Superior temporal gyrus (tissue), 1 donor: ENCODE measurements around the gene C21orf58.

Experiments used
- DNase-seq: peaks from one replicate; pipeline ENCODE4 v3.0.0-alpha.2; 2016; ENCODE audit errors: extremely low spot score

C21orf58 gene

DNA sequence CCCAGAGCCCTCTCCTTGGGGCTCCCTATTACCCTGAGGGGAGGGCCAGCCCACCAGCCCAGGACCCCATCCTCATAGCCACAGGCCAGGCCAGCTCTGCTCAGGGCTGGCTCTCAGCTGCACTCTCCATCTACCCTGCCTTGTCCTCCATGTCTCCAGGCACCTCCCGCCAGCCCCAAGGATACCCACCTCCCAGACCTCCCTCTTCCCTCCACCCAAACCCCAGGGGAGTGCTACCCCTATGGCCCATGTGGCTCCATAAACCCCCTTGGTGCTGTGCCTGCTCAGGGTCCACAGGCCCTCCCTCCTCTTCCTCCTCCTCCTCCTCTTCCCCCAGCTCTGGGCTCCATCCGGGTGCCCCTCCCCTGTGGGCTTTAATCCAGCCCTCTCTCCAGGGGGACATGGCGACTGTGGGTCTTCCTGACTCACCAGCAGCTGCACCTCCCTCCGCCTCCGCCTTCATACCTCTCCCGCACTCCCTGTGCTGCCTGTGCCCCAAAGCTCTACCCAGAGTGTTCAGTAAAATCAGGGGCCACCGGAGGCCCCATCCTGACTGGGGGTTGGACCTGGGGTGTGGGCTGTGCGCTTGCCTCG lies 28.4 kb downstream of the C21orf58 start:
- no peak for DNase-seq

DNA sequence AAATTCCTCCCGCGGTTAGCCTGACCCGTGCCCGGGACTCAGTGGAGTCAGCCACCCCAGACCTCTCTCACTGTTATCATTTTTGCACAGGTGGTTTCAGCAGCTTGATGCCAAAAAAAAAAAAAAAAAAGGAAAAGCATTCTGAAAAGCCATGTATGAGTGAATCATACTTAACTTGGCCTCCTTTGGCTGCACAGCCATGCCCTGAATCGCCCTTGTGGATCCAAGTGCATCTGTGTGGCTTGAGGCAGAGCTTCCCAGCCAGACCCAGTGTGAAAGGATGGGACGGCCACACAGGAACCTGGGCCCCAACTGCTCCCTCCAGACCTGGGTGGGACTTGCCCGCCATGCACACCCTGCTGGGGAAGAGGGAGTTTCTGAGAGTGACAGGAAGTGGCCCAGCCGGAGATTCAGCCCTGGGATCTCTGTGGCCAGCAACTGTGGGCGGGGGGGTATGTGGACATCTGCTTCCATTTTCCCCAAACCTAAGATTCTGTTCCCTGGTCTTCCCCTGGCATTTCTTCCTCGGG lies 29.0 kb downstream of the C21orf58 start:
- no peak for DNase-seq

DNA sequence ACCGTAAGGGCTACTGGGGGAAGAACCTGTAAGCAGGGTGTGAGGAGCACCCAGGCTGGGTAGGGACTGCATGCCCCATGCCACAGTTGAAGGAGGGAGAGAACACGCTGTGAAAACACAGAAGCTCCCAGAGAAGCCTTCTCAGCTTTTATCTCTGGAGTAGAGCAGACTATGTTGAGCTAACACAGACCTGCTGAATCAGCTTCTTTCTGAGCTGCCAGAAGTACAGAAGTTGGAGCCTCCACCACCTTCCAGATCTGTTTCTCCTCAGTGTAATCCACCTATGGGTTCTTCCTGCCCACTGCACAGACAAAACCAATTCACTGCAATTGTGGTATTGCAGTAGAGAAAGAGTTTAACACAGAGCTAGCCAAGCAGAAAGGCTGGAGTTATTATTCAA lies 32.1 kb downstream of the C21orf58 start:
- DNase-seq = no peak

DNA sequence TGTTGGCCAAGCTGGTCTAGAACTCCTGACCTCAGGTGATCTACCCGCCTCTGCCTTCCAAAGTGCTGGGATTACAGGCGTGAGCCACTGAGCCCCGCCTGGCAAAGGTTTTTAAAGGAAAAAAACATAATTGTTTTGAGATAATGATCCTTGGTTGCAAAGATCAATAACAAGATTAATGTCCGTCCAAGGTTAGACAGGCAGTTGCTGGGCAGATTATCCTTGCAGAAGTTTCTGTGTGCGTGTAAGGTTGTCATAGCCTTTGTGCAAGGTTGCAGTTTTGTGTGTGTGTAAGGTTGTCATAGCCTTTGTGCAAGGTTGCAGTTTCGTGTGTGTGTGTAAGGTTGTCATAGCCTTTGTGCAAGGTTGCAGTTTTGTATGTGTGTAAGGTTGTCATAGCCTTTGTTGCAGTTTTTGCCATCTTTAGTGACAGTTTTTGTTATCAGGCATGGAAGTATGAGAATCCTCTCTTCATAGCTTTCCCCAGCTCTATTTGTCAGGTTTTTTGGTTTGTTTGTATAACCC lies 34.0 kb downstream of the C21orf58 start:
- no peak for DNase-seq

DNA sequence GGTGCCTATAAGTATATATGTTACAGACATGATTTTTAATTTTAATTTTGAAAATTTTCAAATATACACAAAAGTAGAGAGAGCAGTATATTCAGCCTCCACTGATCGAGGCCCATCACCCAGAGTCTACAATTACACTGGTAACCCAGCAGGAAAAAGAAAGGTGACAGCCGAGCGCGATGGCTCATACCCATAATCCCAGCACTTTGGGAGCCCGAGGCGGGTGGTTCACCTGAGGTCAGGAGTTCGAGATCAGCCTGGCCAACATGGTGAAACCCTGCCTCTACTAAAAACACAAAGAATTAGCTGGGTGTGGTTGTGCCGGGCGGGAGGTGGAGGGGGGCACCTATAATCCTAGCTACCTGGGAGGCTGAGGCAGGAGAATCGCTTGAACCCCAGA lies 36.1 kb downstream of the C21orf58 start:
- DNase-seq = no peak

DNA sequence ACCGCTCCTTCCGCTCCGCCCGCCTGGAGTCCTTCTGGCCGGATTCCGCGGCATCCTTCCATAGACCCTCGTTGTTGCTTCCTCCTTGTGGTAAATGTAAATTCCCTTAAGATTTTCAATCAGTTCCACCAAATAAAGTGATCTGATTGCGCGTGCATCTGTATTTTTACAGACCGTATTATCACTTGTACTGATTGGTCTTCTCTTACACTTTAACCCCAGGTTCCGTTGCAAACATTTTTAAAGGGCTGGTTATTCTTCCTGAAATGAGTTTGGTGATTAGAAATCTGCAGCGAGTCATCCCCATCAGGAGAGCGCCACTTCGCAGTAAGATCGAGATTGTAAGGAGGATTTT lies 37.0 kb downstream of the C21orf58 start:
- peak; percentile 63 for DNase-seq

DNA sequence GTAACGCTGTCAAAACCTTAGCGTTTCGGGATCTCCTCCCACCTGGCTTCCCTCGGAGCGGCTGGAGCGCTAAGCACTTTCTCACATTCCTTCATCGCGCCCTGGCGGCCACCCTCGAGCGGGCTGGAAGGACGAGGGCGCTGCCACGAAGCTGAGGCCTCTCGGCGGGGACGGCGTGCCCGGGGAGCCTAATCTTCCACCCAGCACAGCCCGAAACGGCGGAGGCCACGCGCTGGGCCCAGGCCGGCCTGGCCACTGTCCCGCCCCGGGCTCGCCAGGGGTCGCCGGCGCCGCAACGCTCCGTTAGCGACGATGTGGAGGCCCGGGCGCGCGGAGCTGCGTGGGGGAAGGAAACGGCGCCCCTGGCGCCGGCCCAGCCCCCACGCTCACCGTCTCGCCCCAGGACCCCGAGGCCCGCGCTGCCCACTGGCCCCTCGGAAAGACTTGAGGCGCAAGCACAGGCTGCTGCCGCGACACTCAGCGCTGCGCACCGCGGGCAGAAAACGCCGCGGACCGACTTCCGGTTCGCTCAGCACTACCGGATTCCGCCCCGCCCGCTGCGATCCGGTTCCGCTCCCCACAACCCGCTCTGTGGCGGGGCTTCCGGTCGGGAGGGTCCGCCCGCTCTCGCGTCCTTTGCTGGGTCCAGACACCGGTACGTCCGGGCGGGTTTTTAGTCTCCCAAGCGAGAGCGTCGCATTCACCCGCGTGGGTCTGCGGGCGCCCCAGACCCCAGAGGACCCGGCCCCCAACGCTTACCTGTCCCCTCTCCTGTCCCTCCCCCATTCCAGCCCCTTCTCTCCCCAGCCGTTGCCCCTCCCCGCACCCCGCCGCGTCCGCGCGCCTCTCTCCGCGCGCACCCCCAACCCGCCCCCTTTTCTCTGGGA lies 37.7 kb downstream of the C21orf58 start, which contains the start of gene YBEY:
YBEY (plus strand) TSS at position 582 of the 887 bp plus-strand sequence. CDS start 572 bp downstream, outside the sequence.
- peak; percentile 92 for DNase-seq

DNA sequence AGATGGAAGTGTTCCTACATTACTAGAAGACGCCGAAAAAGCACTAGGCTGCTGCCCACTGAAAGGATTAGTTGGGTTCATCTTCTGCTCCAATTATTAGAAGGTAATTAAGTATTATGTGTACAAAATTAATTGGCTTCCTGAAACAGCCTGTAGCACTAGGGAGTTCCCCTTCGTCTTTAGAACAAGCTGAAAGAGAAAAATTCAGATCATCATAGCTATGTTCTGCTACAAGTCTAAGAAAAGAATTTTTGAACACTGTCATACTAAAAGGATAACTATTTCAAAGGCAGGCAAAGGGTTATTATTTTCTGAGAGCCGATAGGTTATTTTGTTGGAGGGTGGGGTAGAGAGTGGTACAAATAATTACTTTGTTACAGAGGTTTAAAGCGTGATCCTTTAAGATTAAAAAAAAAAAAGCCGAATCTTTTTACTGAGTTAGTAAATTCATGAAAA lies 38.4 kb downstream of the C21orf58 start, which contains the start of gene MCM3AP:
MCM3AP (minus strand) TSS at position 406 of the 456 bp plus-strand sequence; CDS start at position 81, 325 bp downstream.
- DNase-seq = no peak

DNA sequence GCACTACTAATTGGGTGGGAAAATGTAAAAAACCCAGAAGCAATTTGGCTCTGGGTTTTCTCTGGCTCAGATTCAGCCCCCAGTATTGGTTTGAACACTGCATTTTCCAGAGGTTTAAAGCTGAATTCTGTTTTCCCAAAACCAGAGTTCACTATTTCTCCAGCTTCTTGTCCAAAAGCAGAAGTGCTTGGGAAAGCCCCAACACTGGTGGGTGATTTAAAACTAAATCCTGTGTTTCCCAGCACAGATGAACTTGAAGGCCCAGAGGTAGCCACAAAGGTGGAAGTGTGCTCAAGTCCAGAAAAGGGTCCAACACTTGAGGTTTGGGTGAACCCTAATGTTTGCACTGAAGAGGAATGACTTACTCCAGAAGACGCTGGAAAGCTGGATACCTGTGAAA lies 38.9 kb downstream of the C21orf58 start:
- DNase-seq = no peak

DNA sequence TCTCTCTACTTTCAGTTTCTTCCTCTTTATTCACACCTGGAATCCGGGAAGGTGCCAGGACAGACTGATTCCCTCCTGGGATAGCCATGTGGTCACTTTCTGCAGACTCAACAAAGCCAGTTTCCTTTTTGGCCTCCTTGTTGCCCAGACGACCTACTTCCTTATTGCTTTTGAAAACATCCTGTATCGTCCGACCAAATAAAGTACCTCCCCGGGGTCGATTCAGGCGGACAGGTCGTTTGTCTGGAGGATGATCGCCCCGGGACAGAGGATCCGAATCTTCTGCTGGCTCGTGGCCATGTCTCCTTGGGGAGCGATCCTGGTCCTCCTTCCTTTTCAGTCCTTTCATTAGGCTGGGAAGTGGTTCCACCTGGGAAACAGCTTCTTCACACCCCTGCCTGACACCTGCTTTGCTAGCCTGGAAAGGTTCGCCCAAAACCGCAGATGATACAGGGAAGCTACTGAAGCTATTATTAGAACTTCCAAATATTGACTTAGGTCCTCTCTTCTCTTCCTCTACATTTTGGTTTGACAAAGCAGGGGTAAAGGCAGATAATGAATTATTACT lies 39.5 kb downstream of the C21orf58 start:
- DNase-seq = no peak

DNA sequence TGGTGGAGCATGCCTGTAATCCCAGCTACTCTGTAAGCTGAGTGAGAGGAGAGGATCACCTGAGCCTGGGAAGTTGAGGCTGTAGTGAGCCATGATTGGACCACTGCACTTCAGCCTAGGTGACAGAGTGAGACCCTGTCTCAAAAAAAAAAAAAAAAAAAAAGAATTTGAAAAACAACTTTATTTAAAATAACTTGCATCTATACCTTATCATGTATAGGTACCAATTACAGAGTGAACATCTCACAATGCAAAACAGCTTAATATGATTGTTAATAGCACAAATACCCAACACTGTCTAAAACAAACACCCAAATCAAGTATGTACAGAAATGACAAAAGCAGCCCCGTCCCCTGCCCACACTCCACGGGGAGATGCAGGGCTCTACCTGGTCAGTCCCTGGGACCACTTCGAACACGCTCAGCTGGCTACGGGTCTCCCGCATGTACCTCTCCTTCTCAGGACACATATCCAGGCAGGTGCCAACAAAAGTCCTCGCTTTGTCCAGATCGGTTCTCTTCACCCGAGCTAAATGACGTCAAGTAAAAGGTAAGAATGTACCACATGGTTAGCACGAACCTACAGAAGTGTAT lies 48.8 kb downstream of the C21orf58 start:
- no peak for DNase-seq

DNA sequence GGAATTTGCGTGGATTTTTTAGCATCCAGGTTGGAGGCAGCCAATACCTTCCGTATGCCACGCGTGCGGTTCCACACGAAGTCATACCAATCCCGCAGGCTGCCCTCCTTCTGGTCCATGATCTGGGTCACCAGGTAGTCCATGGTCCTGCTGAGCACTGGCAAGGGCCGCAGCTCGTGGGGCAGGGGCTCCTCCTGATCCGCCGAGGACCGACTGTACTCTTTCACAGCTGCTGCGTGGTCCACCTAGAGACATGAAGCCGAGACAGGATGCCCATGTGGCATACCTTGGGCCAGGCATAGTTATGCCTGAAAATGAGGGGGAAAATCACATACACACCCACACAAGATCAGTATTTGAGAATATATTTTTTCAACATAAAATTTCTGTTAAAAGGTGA lies 50.3 kb downstream of the C21orf58 start:
- DNase-seq = no peak

DNA sequence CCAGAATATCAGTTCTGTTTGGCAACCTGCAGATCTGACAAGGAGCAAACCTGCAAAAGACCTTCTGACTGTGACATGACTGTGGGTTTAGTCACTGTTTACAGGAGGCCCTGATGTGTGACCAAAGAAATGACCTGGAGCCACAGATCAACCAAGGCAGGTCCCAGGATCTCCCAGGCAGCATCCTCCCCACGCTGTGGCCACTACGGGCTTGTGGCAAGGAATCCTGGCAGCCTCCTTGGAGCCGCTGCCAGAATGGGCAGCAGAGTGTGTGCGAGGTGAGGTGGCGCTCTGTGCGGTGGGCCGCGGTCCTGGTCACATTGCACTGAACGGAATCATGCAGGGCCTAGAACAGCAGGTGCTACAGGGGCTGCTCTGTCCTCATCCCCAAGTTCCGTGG lies 54.2 kb downstream of the C21orf58 start:
- no peak for DNase-seq

DNA sequence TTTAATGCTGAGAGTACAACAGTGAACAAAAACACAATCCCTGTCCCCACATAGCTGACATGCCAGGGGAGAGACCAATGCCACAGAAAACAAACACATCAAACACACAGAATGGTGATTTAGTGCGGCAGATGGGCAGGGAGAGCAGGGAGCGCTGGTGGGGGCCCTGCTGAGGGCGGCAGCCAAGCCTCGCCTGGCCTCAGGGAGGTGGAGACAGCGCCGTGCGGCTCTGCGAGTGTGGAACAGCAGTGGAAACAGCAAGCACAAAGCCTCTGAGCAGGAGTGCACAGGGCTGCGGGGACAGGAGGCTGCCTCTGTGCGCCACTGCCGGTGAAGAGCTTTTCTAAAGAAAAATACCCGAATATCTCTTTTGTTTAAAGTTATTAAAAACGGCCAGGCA lies 55.3 kb downstream of the C21orf58 start:
- no peak for DNase-seq

DNA sequence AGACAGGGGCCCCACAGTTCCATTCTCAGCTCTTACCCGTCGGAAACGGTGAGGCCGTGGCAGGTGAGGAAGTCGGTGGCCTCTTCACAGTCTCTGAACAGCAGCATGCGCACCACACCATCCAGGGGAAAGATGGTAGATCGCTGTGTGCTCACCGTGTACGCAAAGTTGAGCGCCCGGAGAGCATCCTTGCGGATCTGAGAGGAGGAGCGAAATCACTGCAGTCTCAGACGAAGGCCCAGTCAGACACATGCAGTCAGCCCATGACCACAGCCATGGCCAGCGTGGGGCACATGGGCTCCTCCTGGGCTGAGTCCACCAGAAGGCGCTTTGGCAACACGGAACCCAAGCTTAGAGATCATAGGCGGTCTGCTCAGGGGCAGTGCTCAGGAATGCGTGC lies 56.7 kb downstream of the C21orf58 start:
- no peak for DNase-seq

DNA sequence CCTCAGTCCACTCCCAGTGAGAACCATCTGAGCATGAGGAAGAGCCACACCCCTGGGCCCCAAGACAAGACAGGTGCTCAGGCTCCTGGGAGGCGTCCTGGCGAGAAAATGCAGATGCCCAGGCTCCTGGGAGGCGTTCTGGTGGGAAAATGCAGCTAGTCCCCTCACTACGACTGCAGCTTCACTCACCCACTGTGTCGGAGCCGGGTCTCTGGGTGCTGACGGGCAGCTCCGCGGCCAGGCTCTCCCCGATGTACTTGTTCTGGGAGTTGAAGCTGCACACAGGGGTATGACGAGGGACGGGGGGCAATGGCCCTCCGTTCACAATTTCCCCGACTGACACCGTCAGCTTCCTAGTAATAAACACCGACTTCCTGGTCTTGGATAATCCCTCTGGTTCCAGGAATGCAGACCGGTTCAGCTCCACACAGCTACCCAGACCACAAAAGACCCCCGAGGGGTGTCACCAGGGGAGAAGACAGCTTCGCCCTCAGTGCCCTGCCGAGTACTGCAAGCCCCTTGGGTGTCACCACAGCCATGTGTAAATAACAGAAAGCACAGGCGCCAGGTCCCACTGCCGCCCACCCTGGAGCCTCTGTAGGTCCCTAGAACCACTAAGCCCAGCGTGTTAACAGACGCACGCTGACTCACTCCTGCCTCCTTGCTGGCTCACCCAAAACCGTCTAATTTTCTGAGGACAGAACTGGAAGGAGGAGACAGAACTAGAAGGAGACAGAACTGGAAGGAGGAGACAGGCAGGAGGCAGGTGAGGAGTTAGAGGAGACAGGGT lies 57.7 kb downstream of the C21orf58 start:
- no peak for DNase-seq

DNA sequence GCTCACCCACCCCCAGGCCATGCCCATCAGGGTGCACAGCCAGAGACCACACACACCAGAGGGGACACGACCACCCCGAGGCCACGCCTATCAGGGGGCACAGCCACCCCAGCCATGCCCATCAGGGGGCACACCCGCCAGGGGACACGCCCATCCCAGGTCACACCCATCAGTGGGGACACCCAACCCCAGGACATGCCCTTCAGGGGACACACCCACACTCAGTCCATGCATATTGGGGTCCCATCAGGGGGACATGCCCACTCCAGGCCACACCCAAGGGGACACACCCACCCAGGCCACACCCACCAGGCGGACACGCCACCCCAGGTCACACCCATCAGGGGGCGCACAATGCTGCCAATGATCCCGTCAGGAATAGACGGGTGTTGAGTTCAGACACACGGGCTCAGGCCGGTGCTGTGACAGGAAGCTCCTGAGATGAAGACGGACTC lies 59.0 kb downstream of the C21orf58 start:
- no peak for DNase-seq

DNA sequence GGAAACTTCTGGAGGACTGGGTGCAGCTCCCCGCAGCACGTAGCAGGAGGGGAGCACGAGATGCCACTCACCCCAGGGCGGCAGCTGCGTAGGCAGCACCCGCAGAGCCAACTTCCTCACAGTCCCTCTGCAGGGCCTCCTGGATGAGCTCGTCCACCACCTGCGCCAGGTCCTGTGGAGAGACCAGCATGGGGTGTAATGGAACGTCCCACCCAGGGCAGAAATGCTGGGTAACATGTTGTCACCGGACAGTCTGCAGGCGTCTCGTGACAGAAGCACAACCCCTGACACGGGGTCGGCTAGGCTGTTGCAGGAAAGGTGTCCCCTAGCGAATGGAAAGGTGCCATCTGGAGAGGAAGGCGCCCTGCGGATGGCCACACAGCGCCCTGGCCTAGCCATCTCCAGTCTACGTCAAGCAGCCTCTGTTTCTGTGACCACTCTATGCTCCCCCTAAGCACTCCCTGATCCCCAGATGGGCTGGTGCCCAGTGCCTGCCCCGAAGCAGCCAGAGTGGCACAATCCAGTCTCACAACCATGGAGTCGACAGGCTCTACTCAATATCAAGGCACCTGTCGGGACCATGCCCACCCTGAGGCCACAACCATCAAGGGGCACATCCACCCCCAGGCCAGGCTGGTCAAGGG lies 59.5 kb downstream of the C21orf58 start:
- no peak for DNase-seq

DNA sequence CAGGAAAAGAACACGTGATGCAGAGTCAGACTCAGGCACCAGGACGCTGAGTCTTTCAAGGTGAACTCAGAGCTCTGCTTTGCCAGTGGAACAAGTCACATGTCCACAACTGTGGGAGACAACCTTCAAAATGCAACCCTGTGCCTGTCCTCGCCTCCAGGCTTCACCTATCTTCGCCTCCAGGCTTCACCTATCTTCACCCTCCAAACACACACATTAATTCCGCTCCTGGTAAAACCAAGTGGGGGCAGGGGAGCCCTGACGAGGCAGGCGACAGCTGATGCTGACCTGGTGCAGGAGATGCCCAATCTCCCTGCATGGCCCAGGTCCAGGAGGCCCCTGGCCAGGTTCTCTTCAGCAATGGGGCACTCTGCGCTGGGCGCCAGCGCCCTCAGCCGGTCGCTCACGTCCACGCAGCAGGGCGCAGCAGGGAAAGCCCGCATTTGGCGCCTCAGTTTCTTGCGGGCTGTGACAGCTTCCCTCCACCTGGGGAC lies 67.1 kb downstream of the C21orf58 start:
- DNase-seq = no peak

DNA sequence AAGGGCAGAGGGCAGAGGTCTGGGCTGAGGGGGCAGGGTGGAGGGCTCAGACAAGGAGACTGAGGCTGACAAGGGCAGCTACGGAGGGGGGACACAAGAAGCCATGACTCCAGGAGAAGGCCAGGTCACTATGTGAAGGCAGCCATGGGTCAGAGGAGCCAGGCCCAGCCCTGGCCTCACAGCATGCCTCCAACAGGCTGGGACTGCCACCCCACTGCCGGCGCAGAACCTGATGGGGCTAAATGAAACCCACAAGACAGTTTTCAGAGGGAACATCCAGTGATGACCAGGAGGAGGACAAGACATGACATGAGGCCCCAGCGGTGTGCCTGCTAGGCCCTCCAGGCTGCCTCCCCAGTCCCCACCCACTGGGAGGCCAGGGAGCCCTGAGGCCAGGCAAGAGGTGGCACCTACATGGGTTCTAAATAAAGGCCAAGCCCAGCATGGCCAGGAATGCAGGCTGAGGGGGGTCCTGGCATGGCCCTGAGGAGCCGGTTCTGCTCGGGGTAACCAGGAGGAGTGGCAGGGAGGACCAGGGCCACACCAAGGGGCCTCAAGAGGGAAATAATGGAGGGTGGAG lies 67.8 kb downstream of the C21orf58 start:
- no peak for DNase-seq
